Tibial nerve (tissue), 4 donors: Measurements from ENCODE around the gene ART5. TPM values are rescaled to one million over a fixed set of nuclear protein-coding genes. Genes with fewer than 3 reads are reported as not detected.

Experiments
- DNase-seq, 2 donors: peaks; one replicate each; pipeline ENCODE4 v3.0.0-alpha.2; 2019; ENCODE audit warnings: low spot score in 2 of 2
- H3K27ac ChIP-seq, 4 donors: fragments of 200-600 bp; sonication (generic) in 3 of 4; one replicate each; pipeline ENCODE4 v1.5.1; 2017 to 2019; ENCODE audit warnings: mild to moderate bottlenecking in 1 of 4
- H3K27me3 ChIP-seq, 2 donors: fragments of 200-600 bp; sonication (generic) in 1 of 2; one replicate each; pipeline versions ENCODE4 v1.5.1 to v1.6.0; 2017 to 2019
- H3K36me3 ChIP-seq, 3 donors: fragments of 200-600 bp; sonication (generic); one replicate each; pipeline ENCODE4 v1.5.1; 2018 to 2019
- H3K4me1 ChIP-seq, 4 donors: fragments of 200-600 bp; sonication (generic) in 3 of 4; one replicate each; pipeline ENCODE4 v1.5.1; 2017 to 2019
- H3K4me3 ChIP-seq, 4 donors: fragments of 200-600 bp; sonication (generic) in 3 of 4; one replicate each; pipeline ENCODE4 v1.5.1; 2017 to 2019; ENCODE audit warnings: mild to moderate bottlenecking in 1 of 4, moderate library complexity in 1 of 4
- H3K9me3 ChIP-seq, 4 donors: fragments of 200-600 bp; sonication (generic) in 3 of 4; one replicate each; pipeline ENCODE4 v1.5.1; 2017 to 2019
- EP300 ChIP-seq, 2 donors: sonication (generic); formaldehyde crosslinking; IDR thresholded peaks; one replicate each; pipeline ENCODE4 v1.6.1; 2017; ENCODE audit warnings: antibody characterized with exemption in 2 of 2, mild to moderate bottlenecking in 1 of 2
- POLR2A ChIP-seq, 2 donors: fragments of 450-650 bp; IDR thresholded peaks; one replicate each; pipeline ENCODE4 v1.6.1; 2017; ENCODE audit warnings: antibody characterized with exemption in 2 of 2, mild to moderate bottlenecking in 2 of 2, moderate library complexity in 2 of 2
- WGBS, 2 donors: methylation state at CpG; one replicate each; pipeline ENCODE4 v1.1.5; 2018; 5-methylcytosine and 5-hydroxymethylcytosine counted together
- total RNA-seq, 4 donors: library from RNA; depleted of rRNA; stranded (reverse); fragments of >200 nt; gene quantifications; one replicate each; pipeline ENCODE4 v1.1.0, GENCODE V29; 2016
- TF ChIP-seq, protein P1 (sequence below), 5 experiments: fragments of 200-600 bp in 3 of 5; fragments of 450-650 bp in 2 of 5; sonication (generic) in 3 of 5; IDR thresholded peaks; one replicate each; pipeline ENCODE4 v1.5.1; 2016 to 2019; ENCODE audit warnings: antibody characterized with exemption in 5 of 5, mild to moderate bottlenecking in 3 of 5, moderate library complexity in 2 of 5

ART5 gene
- total RNA-seq, 4 donors from 2014 or later = not detected

DNA sequence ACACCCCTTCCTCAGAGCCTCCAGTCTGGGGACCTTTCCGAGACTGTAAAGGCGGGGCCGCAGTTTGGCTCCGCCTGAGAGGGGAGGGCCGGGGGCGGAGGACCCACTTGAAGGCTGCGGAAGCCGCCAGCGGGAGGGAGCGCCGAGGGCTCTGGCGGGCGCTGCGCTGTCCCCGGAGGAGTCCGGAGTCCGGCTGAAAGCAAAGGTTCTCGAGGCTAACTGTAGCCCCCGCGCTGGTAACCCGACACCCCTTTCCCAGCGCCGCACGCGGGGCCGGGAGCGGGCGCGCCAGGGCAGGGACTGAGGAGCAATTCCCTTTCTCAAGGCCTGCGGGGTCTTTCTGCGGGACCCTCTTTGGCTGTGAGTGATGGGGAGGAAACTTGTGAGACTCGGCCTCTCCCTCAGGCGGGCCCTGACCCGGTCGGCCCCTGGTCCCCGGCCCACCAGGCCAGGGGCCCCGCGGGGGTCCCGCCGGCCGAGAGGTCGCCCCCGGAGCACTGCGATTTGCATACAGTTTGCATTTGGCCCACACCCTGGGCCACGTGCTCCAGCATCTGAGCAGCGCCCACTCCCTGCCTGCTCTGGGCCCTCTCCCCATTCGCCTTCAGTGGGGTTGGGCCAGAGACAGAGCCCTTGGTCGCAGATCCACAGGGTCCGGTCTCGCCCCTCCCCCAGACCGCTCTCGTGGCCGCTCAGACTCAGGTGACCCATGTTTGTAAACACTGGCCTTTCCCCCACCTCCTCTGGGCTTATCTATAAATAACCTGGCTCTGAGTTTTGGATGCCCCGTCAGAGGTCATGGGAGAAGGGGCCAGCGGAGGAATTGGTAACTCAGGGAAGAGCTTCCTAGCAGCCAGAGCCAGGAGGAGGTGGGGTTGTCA, 519 bp upstream of the ART5 start:
- Histone ChIP-seq H3K4me1 (peaks cover 0 to 21% (median 8%) of the 10 kb centered on the region in 4 donors), H3K36me3 (no peaks in the 10 kb centered on the region), H3K27me3 (peaks cover 0 to 48% of the 10 kb centered on the region in 2 donors), H3K9me3 (no peaks in the 10 kb centered on the region), H3K4me3 (peak overlapping the region; percentile 41 to 55 (median 49)), H3K27ac (peak overlapping the region in 2 of 4 donors; percentile 4 to 52)
- no peak for TF ChIP-seq EP300 (IDR thresholded peaks at IDR 0.05)
- DNase-seq = peak; percentile 33 to 53
- 0% methylated on average over 36 to 38 of the region's 55 CpGs for WGBS, 2 donors

DNA sequence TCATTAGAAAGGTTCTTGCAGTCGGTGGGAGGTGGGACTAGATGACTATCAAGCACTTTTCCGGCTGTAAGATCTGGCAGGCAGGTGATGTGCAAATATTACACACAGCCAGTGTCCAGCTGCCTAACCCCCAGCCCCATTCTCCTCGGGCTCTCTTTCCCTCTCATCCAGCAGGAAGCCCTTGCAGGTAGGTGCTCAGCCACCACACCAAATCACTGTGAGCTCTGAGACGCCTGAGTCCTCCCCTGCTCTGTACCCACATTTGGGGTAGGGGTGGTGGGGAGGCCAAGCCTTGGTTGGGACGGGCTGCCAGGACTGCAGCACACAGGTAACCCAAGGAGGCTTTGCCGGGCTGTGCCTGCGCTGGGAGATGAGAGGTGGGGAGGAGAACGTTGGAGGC, 601 bp downstream of the ART5 start:
- Histone ChIP-seq H3K27ac (no peak overlapping the region), H3K4me1 (peaks cover 0 to 21% (median 8%) of the 10 kb centered on the region in 4 donors), H3K4me3 (no peak overlapping the region), H3K36me3 (no peaks in the 10 kb centered on the region), H3K27me3 (peaks cover 0 to 39% of the 10 kb centered on the region in 2 donors), H3K9me3 (no peaks in the 10 kb centered on the region)
- WGBS, 2 donors = 44 to 58% methylated on average over 8 of the region's 8 CpGs
- TF ChIP-seq, protein P1, sequence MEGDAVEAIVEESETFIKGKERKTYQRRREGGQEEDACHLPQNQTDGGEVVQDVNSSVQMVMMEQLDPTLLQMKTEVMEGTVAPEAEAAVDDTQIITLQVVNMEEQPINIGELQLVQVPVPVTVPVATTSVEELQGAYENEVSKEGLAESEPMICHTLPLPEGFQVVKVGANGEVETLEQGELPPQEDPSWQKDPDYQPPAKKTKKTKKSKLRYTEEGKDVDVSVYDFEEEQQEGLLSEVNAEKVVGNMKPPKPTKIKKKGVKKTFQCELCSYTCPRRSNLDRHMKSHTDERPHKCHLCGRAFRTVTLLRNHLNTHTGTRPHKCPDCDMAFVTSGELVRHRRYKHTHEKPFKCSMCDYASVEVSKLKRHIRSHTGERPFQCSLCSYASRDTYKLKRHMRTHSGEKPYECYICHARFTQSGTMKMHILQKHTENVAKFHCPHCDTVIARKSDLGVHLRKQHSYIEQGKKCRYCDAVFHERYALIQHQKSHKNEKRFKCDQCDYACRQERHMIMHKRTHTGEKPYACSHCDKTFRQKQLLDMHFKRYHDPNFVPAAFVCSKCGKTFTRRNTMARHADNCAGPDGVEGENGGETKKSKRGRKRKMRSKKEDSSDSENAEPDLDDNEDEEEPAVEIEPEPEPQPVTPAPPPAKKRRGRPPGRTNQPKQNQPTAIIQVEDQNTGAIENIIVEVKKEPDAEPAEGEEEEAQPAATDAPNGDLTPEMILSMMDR (IDR thresholded peaks at IDR 0.05) = no peak
- TF ChIP-seq POLR2A (IDR thresholded peaks at IDR 0.05) = no peak
- no peak for TF ChIP-seq EP300 (IDR thresholded peaks at IDR 0.05)
- no peak for DNase-seq

DNA sequence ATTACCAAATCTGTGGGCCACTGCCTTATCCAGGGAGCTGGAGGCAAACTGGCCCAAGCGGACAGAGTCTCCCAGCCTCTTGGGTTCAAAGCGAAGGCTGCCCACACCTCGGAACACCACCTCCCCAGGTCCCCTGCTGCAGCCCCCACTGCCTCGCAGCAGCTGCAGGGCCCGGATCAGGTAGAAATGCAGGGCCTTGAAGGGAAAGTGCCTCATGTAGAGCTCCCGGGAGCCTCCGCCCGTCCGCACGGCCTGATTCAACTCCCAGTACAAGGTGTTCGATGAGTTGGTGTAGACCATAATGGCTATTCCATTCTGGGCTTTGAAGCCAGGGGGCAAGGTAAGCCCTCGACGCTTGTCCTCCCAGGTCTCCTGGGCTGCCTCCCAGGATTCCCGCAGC, 2.0 kb downstream of the ART5 start:
- Histone ChIP-seq H3K9me3 (no peaks in the 10 kb centered on the region), H3K4me1 (peaks cover 0 to 21% (median 8%) of the 10 kb centered on the region in 4 donors), H3K27ac (no peak overlapping the region), H3K27me3 (peaks cover 0 to 30% of the 10 kb centered on the region in 2 donors), H3K4me3 (no peak overlapping the region), H3K36me3 (no peaks in the 10 kb centered on the region)
- TF ChIP-seq, protein P1 (IDR thresholded peaks at IDR 0.05) = no peak
- TF ChIP-seq EP300 (IDR thresholded peaks at IDR 0.05) = no peak
- TF ChIP-seq POLR2A (IDR thresholded peaks at IDR 0.05) = no peak
- 92% methylated on average over 11 to 14 of the region's 14 CpGs for WGBS, 2 donors
- no peak for DNase-seq

DNA sequence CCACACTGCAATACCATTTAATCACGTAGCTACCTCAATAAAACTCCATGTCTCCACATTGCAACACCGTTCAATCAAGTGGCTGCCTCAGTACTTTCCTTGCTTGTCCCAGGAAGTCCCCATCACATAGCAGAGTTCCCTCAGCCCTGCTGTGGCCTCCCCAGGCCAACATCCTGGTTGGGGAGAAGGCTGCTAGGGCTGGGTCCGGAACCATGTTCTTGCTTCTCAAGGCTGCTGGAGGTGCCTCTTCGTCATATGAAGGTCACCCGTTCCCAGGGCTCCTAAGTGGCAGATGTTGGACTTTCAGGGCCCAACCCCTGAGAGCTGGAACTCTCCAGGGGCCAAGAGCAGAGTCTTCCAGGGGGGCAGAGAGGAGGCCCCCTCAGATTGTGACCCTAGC, 3.3 kb downstream of the ART5 start:
- DNase-seq = no peak
- WGBS, 2 donors = 93 to 95% methylated on average over 5 of the region's 5 CpGs
- peaks cover 0 to 21% of the 10 kb centered on the region in 2 donors for H3K27me3 ChIP-seq
- no peak for TF ChIP-seq EP300 (IDR thresholded peaks at IDR 0.05)
- TF ChIP-seq POLR2A (IDR thresholded peaks at IDR 0.05) = no peak
- TF ChIP-seq, protein P1 (IDR thresholded peaks at IDR 0.05) = no peak
- no peak overlapping the region for H3K4me3 ChIP-seq
- no peak overlapping the region for H3K27ac ChIP-seq
- H3K9me3 ChIP-seq = no peaks in the 10 kb centered on the region
- H3K4me1 ChIP-seq = peaks cover 0 to 20% (median 8%) of the 10 kb centered on the region in 4 donors
- no peaks in the 10 kb centered on the region for H3K36me3 ChIP-seq

DNA sequence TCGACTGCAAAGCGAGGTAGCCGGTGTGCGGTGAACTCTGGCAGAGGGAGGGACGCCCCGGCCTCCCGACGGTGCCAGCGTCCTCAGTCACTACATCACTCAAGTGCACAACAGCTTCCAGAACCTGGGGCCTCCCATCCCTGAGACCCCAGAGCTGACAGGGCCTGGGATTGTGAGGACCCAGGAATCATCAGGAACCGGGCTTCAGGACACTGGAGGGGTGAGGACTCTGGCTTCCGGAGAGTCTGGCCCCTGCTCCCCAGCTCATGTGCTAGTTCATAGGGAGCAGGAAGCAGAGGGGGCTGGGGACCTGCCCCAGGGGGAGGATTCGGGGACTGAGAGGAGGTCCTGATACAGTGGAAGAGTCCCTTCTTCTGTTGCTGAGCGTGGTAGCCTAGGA, 4.6 kb downstream of the ART5 start:
- H3K36me3 ChIP-seq = no peaks in the 10 kb centered on the region
- H3K4me3 ChIP-seq = no peak overlapping the region
- H3K4me1 ChIP-seq = peaks cover 0 to 7% (median 4%) of the 10 kb centered on the region in 4 donors
- no peak overlapping the region for H3K27ac ChIP-seq
- WGBS, 2 donors = 73 to 84% methylated on average over 12 to 13 of the region's 13 CpGs
- no peaks in the 10 kb centered on the region for H3K9me3 ChIP-seq
- no peak for DNase-seq
- H3K27me3 ChIP-seq = peaks cover 0 to 9% of the 10 kb centered on the region in 2 donors
- TF ChIP-seq EP300 (IDR thresholded peaks at IDR 0.05) (no peak), POLR2A (IDR thresholded peaks at IDR 0.05) (no peak)
- TF ChIP-seq, protein P1 (IDR thresholded peaks at IDR 0.05) = no peak
